HG02610 (cell line): ENCODE results near the gene HELZ.
"Not testable (repeated sequence)": the region's sequence is repeated elsewhere in the genome, so short reads cannot be mapped to it uniquely, and the experiment has no call there.

ENCODE experiments used
- ATAC-seq: cut with Tn5 transposase; IDR thresholded peaks from one replicate; pipeline ENCODE4 v1.9.1; 2021; ENCODE audit warnings: mild to moderate bottlenecking, moderate library complexity; ENCODE audit not compliant: unreplicated experiment

The HELZ gene

DNA sequence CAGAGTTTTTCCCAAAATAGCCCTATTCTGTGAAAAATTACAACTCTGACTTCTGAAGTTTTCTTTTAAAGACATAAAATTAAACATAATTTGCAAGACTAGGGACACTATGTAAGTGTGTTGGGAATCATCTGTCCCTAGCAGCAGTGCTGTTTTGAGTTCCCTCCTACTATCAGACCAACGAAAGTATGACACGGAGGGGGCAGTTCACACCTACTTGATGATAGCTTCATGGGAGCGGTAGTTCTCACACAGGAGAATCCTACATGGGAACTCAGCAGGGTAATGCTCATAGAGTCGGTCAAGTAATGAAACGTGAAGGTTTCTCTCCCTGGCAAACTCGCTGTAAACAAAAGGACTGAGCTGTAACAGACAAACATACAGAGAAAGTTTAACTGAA lies 96.6 kb downstream of the HELZ start:
- no peak for ATAC-seq

DNA sequence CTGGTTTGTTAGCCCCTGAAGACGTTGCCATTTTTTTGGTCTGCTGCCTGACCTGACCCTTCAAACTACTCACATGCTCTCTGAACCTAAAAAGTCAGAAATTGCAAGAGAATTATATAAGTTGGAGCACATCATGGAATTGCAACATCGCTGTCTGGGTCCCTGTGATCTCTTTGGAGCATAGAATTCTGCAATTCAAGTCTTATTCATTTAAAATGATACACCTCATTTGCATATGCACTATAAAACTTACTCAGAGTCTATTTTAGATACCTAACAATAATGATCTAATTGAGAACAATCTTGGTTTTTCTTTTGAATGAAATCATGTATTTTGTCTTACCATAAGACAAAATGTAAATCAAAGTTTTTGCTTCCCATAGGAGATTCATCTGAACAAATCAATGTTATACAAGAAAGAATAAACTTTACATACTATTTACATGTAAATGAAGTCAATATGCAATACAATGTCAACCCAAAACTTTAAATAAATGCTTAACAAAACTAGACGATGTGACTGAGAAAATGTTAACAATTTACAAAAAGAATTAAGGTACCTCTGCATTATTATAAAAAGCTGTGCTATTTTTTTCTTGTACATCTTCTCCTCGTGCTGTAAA lies 99.7 kb downstream of the HELZ start:
- no peak for ATAC-seq

DNA sequence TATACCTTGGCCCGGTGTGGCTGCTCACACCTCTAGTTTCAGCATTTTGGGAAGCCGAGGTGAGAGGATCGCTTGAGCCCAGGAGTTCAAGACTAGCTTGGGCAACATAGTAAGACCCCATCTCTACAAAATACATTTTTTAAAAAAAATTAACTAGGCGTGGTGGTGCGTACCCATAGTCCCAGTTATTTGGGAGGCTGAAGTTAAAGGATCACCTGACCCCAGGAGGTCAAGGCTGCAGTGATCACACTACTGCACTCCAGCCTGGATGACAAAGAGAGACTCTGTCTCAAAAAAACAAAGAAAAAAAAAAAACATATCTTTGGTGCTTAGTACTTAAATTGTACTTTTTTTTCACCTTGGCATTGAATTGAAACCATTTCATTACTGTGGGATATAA lies 101.7 kb downstream of the HELZ start:
- ATAC-seq, result no peak

DNA sequence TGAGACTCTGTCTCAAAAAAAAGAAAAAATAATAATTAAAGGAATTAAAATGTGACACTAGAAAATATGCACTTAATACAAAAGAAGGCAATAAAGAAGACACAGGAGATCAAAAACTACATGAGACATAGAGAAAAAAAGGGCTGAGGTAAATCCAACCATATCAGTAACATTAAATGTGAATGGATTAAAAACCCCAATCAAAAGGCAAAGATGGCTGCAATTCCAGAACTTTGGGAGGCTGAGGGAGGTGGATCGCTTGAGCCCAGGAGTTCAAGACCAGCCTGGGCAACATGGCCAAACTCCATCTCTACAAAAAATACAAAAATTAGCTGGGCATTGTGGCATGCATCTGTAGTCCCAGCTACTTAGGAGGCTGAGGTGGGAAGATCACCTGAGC lies 103.0 kb downstream of the HELZ start:
- not testable (repeated sequence) for ATAC-seq

DNA sequence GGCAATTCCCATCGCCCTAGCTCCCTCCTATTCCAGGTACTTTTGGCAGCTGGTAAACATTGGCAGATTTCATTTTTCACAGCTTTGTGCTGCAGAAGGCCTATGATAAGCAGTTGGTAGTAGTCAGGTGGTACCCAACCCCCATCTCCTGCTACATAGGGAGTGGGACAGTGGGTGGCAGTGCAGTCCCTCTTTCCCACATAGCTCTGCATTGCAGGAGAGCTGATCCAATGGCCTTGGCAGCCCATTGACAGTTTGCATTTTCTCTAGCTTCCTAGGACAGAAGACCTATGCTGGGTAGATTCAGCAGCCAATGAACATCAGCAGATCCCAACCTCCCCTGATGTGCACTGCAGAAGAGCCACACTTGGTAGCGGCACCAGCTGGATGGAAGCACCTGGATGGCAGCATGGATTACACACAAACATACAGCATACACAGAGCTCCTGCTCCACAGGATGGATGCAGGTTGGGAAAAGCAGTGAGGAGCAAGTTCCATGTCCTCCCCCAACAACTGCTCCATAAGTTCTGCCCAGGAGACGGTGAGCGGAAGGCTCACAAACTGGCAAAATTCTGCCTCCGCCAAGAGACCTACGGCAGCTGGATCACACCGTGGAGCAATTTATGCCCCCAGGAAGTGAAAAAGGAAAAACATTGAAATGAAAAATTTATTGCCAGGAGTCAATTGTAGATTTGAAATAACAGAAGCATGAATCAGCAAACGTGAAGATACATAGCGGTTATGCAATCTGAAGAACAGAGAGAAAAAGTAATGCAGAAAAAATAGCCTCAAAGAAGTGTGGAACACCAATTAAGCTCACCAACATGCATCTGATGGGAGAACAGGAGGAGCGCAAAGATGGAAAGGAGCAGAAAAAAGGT lies 105.0 kb downstream of the HELZ start:
- ATAC-seq, result no peak

DNA sequence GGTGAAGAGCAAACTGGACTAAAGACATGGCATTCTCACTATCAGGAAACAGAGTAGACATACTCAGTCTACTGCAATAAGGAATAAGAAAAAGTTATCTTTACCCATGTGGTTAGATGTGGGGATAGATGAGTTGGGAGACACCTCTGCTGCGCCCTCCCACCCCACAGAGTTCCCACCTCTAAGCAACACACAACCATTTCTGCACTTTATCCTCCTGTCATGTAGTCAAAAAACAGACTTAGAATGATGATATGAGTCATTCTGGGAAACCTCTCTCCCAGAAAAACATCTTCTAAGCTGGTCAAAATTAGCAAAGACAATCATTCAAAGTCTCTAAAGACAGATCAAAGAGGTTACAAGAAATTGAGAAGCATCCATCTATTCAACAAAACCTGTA lies 105.7 kb downstream of the HELZ start:
- no peak for ATAC-seq

DNA sequence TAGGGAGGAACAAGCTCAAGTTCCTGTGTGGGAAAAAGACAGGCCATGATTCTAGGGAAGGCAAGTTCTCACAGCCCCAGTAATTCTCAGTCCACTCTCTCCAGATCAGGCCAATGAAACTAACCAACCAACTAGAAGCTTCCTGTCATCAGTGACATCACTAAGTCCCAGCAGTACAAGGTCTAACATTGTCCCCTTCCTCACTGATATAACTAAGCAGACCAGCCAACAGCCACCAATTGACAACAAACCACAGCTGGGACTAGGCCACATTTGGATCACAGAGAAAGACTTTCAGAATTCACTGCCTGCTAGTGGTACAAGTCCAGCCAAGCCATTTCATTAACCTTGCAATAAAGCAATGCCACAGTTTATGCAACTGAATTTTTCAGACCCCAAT lies 106.6 kb downstream of the HELZ start:
- no peak for ATAC-seq

DNA sequence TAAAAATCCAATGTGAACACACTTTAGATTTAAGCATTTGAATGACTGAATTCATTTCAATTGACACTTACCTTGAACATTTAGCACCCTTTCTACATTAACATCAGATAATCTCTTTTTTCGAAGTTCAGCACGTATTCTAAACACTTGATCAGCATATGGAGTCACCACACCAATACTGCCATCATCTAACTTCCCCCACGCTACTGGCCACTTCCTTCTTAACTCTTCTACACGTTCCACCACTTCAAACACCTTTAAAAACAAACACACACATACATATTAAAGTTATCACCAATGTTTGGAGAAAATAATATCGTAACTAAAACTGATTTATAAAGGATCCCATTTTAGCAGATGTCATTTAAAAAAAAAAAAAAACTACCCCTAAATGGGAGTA lies 107.1 kb downstream of the HELZ start:
- no peak for ATAC-seq

DNA sequence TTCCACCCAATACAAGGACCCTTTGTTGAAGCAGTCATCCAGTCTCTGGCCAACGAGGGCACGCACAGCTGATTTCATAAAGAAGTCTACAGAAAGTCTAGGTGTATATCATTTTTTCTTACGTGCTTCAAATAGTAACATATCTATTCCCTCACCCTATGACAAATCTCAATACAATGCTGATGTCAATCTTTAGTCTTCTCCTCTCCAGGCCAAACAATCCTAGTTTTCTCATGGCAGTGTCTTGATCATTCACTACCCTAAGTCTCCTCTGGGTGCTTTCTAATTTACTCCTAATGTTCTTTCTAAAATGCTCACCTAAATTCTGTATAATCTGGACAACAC lies 108.0 kb downstream of the HELZ start:
- ATAC-seq, result no peak

DNA sequence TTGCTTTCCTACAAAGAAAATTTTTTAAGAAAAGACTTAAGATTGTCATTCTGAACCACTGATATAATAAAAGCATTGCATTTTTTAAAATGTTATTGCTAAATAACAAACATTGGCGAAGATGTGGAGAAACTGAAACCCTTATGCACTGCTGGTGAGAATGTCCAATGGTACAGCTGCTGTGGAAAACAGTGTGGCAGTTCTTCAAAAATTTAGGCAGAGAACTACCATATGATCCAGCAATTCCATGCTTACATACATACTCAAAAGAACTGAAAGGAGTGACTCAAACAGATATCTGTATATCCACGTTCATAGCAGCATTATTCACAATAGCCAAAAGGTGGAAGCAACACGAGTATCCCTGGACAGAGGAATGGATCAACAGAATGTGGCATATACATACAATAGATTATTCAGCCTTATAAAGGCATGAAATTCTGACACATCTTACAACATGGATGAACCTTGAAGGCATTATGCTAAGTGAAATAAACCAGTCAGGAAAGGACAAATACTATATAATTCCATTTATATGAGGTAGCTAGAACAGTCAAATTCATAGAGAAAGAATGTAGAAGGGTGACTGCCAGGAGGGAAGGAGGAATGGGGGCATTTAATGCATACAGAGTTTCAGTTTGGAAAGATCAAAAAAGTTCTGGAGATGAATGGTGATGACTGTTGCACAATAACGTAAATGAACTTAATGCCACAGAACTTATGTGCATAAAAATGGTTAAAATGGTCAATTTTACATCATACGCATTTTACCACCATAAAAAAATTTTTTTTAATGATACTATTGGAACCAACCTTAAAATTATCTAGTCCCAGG lies 108.6 kb downstream of the HELZ start:
- ATAC-seq, result no peak

DNA sequence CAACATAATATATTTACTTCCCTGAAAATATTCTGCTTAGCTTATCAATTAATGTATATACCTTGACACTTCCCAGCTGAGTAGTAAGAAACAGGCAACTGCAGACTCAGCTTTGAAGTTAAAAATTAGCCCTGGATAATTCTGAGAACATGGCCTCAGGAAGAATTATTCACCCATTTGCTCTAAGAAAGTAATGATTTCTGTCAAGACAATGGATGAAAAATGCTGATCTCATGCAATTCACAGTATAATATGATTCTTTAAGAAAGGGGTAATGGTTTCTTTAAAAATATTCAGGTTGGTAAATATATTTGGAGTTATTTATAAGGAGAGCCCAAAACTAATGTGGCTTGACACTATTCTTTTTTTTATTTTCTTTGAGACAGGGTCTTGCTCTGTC lies 111.8 kb downstream of the HELZ start:
- ATAC-seq, result no peak

DNA sequence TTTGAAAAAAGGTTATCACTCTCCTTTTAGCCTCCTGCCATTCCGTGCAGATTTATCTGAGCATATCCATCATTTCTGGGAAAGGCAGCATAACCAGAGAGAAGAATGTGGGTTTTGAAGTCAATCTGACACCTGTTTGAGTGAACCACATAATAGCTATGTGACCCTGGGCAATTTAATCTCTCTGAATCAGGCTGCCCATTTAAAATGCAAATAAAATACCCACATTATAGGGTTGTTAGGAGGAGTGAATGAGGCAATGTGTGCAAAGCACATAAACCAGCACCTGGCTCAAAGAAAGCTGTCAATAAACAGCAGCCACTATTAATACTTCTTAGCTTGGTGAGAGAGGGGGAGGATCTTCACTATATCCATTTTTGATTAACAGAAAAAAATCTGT lies 112.6 kb downstream of the HELZ start:
- no peak for ATAC-seq

DNA sequence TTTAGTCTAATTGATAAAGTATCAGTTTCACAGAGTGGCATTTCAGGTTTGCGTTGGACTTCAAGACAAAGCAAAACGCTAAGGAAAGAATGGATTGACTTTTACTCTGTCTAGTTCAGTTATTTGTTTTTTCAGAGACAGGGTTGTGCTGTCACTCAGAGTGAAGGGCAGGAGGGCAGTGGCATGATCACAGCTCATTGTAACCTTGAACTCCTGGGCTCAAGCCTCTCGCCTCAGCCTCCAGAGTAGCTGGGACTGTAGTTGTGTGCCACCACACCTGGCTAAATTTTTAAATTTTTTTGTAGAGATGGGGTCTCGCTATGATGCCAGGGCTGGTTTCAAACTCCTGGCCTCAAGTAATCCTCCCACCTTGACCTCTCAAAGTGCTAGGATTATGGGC lies 114.2 kb downstream of the HELZ start:
- ATAC-seq, result no peak

DNA sequence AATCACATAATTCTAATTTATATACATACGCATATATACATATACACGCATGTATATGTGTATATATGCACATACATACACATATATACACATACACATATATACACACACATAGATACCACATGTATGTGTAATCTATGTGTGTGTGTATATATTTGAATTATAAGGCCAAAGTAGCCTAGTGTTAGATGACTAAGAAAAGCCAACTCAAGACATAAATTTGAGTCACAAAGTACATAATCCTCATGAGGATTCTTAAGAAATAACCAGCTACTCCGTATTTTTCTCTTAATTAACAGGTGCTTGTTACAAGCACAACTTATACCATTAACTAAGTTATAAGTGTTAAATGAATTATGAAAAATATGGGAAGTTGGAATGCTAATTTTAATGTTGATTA lies 115.7 kb downstream of the HELZ start:
- ATAC-seq, result no peak

DNA sequence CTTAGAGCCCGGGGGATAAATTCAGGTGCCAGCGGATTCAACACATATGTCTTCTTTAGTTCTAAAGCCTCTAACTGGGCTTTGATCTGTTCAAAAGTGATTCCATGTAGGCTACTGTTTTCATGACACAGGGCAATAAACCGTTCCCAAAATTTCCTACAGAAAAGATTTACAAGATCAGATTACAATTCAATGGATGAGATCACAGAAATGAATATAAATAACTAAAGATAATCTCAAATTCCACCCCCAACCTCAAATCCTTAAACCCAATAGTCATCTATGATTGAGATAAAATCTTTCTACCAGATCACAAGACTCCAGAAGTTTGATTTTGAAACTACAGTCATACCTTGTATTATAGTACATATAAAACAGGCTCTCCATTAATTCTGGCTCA lies 116.3 kb downstream of the HELZ start:
- ATAC-seq, result no peak

DNA sequence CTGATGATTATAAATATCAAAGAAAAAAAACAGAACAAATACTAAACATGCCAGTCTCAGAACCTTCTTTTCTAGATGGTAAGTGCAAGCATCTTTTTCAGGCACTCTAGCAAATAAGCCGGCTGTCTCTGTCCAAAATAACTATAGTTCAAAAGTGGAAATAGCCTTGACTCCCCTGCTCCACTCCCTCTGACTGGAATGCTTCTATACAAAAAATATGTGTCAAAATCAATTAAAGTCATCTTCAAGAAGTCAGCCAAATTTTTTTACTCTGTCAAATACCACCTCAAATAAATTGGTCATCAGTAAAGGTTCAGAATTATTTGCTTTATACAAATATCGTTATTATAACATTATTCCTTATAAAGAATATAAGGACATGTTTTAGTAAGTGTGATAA lies 117.1 kb downstream of the HELZ start:
- ATAC-seq, result no peak

DNA sequence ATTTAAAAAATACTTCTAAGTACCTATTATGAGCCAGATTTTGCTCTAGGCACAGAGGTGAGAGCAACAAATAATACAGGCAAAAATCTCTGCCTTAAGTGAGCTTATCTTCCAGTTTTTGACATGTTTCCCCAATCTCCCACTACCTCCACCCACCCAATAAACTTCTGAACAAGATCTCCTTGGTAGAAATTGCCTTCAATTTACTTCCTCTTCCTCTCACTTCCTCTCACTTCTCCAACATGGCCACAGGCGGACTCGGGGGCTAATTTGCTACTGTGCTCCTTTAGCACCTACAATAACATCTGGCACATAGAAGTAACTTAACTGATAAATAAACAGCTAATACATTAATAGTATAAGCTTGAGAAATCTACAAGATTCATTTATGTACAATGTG lies 118.0 kb downstream of the HELZ start:
- ATAC-seq, result no peak

DNA sequence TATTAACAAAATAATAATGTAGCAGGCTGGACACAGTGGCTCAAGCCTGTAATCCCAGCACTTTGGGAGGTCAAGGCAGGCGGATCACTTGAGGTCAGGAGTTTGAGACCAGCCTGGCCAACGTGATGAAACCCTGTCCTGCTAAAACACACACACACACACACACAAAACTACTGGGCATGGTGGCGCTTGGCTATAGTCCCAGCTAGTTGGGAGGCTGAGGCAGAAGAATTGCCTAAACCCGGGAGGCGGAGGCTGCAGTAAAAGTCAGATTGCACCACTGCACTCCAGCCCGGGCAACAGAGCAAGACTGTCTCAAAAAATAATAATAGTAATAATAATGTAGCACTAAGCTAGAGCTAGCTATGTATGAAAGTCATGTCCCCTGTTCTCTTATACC lies 118.5 kb downstream of the HELZ start:
- not testable (repeated sequence) for ATAC-seq

DNA sequence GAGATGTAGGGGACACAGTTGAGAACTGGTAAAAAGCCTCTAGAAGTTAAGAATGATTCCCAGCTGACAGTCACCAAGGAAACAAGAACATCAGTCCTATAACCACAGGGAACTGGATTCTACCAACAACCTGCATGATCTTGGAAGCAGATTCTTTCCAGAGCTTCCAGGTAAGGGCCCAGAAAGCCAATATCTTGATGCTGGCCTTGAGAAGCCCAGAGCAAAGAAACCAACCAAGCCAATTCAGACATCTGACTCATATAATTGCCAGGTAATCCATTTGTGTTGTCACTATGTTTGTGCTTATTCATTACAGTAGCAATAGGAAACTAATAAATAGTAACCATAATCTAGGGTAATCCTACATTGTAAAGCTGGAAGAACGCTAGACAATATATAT lies 119.1 kb downstream of the HELZ start:
- ATAC-seq, result no peak

DNA sequence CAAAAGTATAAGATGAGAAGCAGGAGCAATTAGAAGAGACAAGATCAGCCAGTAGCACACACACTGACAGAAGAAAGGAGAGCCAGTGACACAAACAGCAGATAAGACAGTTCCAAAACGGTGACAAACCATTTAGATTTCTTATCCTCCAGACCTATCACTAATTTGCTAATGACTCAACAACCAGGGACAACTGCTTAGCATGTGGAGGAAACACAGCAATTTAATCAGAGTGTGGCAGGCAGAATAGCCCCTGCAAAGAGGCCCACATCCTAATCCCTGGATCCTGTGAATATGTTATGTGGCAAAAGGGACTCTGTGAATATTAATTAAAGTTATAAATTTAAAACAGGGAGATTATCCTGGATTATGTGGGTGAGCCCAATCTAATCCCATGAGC lies 119.6 kb downstream of the HELZ start:
- no peak for ATAC-seq

DNA sequence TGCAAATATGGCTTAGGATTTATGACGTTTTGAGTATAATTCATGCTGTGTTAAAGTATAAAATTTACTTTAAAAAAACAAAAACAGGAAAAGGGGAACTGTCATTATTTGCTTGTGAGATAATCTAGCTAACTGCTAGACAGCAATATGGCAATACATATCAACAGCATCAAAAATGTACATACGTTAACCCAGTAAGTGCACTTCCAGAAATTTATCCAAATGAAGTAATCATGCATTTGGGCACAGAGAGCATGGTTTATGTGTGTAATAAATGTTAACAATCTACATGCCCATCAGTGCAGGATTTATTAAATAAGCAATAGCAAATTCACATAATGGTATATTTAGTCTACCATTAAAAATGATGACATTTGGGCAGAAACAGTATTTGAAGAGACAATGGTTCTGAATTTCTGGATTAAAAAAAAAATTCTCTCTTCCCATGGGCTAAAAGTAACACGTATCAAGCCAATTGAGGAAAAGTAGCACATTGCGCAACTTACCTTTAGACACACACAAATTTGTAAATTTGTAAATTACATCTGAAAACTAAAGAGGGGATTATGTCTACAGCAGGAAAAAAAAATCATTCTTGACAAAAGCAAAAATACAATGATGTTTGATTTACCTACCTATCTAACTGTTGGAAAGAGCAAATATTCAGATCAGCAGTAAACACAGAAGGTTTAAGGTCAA lies 120.4 kb downstream of the HELZ start:
- ATAC-seq, result no peak
